Activated CD4-positive, alpha-beta T cell treated with anti-CD3 and anti-CD28 coated beads, Interleukin-2, Interleukin-6, amounts not matched to agents 100 ng/mL and 50 ng/mL, durations not matched to agents 16 hours and 8 hours (primary cell): ENCODE results near the gene BFSP2.
"Not testable (repeated sequence)": the region's sequence is repeated elsewhere in the genome, so short reads cannot be mapped to it uniquely, and the experiment has no call there.

Source experiments
- DNase-seq: peaks from one replicate; pipeline ENCODE4 v3.0.0-alpha.2; 2020

Gene BFSP2

DNA sequence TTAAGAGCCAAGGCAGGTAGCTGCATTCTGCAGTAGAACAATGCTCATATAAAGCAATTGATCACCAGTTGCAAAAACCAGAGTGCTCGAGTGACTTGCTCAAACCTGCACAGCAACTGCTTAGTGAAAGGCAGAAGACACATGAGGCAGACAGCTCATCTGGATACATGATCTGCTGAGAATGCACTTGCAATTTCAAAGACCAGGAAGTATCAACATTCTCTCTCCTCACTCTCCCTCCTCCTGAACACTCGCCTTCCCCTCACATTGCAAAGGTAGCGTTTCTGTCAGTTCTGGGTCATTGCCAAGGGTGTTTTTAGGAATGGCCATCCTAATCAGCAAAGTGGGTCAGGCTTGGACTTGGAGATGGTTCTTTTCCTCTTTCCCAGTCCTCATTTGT, 61.0 kb downstream of the BFSP2 start:
- peak; percentile 58 for DNase-seq

DNA sequence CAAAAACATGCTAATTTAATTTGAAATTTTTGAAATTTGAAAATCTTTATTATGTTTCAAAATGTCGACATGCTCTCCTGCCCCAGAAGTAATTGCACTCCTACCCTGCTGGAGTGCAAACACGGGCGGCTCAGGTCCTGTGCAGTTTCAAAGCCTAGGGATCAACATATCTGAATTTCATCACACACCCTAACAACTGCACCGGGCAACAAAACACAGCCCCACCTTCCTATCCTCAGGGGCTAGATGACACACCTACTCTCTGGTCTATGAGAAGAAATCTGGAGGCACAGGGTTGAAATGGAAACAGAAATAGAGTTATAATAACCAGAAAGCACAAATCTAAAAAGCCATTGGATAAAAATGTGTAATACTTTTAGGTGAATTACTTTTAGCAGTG, 61.4 kb downstream of the BFSP2 start:
- DNase-seq, result no peak

GRCh38 chr3:133463347-133463860, 63.5 kb downstream of the BFSP2 start:
- DNase-seq, result no peak

DNA sequence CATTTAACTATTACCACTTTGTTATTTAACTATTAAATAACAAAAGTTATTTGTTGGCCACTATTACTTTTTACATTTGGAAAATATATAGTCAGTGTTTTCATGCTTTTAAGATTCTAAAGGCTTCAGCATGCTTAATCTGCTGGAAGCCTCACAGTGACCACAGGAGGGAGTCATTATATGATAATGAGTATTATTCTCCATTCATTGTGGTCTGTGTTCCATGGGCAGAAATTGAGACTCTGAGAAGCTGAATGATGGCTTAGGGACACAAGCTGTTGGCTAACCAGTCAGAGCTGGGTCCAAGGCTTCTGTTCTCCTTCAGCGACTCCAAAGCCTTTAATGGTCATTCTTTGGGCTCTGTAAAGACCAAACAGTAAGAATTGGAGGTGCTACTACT, 64.7 kb downstream of the BFSP2 start:
- no peak for DNase-seq

DNA sequence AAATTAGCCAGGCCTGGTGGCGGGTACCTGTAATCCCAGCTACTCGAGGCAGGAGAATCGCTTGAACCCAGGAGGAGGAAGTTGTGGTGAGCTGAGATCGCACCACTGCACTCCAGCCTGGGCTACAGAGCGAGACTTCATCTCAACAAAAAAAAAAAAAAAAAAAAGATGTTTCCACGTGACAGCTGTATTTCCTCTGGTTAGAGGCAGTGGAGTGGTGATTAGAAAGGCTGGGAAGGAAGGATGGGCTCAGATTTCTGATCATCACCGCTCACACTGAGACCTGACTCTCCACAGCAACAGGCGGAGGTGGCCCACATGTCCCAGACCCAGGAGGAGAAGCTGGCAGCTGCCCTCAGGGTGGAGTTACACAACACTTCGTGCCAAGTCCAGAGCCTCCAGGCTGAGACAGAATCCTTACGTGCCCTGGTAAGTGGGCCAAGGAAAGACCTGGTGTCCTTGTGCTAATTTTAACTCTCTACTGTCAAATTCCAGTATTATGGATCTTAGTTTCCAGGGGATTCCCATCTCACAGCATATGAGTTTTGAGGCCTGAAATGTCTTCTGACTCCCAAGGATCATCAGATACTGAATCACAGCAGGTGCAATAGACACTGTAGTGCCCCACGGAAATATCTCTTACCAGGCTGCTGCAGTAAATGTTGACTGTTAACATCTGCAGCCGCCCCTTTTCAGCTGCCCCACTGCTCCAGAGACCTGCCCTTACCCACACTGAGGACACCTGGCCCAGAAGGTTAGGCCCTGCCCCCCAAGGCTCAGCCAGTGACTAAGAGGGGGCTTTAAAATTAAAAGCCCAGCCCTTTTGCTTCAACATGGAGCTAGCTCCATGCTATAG, 66.9 kb downstream of the BFSP2 start:
- no peak for DNase-seq

- DNase-seq, result no peak
Measured at GRCh38 chr3:133467780-133468179, 67.9 kb downstream of the BFSP2 start.

GRCh38 chr3:133468251-133468721, 68.4 kb downstream of the BFSP2 start:
- no peak for DNase-seq

GRCh38 chr3:133469140-133469731, 69.4 kb downstream of the BFSP2 start:
- DNase-seq, result no peak

- DNase-seq, result no peak
Measured at GRCh38 chr3:133472242-133472641, 72.4 kb downstream of the BFSP2 start.

DNA sequence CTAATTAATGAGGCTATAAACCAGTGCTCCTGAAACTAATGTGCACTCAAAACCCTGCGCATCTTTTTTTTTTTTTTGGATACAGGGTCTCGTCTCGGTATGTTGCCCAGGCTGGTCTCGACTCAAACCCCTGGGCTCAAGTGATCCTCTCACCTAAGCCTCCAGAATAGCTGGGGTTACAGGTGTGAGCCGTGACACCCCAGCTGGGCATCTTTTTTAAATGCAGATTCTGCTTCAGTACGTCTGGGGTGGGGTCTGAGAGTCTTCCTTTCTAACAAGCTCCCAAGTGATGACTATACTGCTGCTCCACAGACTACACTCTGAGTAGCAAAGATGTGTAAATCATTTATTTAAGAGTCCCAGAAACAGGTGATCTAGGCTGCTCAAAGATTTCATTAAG, 73.0 kb downstream of the BFSP2 start:
- no peak for DNase-seq

DNA sequence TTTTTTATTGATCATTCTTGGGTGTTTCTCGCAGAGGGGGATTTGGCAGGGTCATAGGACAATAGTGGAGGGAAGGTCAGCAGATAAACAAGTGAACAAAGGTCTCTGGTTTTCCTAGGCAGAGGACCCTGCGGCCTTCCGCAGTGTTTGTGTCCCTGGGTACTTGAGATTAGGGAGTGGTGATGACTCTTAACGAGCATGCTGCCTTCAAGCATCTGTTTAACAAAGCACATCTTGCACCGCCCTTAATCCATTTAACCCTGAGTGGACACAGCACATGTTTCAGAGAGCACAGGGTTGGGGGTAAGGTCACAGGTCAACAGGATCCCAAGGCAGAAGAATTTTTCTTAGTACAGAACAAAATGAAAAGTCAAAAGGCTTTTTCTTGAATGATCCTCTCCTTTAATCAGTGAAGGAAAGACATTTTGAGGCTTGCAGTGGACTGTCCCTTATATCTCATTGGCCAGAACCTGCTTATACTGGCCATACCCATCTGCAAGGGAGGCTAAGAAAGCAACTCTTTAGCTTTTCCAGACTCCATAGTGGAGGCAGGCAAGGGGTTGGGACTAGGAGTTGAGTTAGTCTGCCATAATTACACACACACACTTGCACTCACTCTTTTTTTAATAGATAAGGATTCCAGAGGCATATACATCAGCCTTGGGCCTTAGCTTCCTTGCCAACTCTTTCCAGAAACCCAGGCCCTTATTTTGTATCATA, 73.8 kb downstream of the BFSP2 start:
- DNase-seq, result not testable (repeated sequence)

DNA sequence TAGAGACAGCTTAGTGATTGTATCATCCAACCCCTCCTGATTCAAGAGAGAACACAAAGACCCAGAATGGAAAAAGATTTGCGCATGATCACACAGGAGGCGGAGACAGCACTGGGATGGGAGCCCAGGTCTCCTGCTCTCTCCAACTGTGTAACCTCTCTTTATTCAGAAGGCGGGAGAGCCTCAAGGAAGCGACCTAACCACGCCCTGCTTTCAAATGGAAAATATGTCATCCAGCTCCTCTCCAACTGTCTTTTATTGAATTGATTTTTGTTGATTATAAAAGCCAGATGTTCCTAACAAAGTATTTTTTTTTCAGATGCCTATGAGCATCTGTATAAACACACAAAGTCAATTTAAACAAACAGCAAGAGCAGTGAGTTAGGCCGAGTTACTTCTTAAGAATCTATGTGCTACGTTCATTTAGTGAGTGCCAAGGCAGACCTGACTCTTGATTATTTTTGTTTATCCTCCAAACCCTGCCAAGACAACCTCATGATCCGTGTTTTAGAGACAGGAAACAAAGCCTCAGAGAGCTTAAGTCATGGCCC, 74.5 kb downstream of the BFSP2 start:
- DNase-seq, result no peak

- no peak for DNase-seq
Measured at GRCh38 chr3:133474817-133475216, 75.0 kb downstream of the BFSP2 start.

DNA sequence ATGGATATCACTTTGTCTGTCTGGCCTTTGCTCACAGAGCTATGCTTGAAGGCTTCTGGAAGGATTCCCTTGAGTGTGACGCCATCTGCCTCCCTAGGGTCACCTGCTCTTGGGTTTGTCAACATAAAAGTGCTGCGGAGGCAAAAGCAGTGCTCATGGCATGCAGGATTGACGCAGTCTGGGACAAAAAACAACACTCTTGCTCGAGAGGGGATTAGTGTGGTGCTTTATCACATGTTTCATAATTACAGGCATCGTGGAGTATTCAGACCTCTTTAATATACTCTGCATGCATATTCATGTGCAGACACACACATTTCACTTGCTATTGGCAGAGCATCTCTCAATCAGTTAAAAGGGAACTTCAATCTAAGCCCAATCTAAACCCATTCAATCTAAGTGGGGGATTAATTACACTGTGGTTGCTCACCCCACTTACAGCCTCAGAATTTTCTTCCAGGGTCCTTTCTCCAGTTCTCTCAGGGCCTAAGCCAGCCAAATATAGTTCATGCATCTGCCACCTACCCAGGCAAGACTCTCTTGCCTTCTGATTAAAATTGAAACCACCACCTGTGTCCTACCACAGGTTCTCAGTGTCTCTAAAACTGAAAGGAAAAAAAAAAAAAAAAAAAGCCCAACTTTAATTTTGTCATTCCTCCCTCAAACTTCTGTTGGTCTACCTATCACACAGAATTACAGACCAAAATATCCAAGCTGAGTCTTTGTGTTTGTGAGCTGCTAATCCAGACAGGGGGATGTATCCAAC, 75.6 kb downstream of the BFSP2 start:
- peak; percentile 76 for DNase-seq

DNA sequence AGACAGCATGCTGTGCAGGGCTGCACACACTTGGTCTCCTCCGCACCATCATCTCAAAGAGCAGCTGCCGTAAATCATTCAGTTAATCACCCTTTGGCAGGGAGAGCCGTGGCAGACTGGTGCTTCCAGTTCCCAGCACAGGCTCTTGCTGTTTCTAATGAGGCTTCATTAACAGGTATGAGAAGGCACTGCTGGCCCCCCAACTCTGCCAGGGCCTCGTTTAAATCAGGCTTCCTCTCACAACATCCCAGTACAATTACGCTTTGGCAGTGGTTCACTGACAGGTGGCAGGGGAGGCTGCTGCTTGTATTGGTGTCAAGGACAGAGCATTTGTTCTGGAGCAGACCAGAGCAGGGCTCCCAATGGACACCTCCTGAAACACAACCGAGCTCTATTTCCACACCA, 77.1 kb downstream of the BFSP2 start:
- no peak for DNase-seq

DNA sequence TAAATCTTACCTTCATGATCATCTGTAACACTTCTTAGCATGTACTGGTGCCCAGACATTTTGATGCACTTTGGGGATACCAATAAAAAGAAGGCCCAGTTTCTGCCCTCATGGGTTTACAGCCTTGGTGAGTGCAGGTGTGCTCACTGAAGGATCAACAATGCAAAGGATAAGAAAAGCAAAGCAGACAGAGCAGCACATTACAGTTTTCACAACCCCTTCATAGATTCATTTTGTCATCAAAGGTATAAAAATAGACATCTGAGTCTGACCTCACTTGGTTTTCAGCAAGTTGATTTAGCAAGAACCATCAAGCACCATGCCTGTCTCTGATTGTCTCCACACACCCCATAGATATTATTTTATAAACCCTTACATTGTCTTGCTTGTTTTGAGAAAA, 77.6 kb downstream of the BFSP2 start:
- no peak for DNase-seq

- no peak for DNase-seq
Measured at GRCh38 chr3:133478624-133479023, 78.8 kb downstream of the BFSP2 start.

DNA sequence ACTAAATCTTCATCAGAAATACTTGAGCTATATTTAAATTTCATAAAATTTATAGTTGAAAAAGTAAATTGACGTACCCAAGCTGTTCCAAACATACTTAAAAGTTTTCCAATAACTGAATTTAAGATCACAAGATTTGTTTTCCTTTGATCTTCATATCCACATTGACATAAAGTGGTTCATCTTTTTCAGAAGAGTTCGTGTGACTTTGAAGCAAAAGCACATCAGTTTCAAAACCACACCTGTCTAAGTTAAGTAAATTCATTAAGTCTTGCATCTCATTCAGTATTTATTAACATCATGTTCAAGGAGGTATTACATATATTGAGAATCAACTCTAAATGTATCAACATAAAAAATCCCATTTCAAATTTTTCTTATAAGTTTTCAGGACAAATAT, 79.5 kb downstream of the BFSP2 start:
- no peak for DNase-seq

DNA sequence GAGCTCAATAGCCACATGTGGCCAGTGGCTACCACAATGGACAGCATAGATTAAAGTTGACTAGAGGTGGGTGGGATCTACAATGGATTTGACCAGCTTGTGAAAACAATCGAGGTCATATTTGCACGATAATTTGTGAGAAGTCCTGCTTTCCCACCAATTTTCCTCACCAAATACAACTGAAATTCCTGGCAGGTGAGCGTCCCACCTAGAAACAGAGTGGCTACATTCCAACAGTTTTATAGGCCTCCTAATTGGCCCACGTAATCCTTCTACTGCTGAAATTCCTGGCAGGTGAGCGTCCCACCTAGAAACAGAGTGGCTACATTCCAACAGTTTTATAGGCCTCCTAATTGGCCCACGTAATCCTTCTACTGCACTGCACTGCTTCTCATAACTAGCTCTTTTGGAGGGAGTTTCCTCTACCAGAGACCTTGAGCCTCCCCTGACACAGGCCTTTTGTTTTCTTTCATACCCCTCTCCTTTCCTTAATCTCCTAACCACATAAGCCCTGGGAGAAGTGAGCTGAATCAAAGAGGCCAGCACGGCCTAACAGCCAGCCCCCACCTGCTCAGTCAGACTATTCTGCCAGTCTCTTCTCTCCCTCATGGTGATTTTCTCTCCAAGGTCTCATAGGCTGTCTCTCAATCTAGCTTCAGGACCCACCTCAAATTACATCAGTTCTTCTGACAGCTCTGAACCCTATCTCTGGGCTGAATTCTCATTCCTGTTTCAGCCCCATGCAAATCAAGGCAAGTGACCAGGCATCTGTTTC, 80.2 kb downstream of the BFSP2 start:
- DNase-seq, result no peak

- DNase-seq, result not testable (repeated sequence)
Measured at GRCh38 chr3:133482474-133482873, 82.6 kb downstream of the BFSP2 start.

DNA sequence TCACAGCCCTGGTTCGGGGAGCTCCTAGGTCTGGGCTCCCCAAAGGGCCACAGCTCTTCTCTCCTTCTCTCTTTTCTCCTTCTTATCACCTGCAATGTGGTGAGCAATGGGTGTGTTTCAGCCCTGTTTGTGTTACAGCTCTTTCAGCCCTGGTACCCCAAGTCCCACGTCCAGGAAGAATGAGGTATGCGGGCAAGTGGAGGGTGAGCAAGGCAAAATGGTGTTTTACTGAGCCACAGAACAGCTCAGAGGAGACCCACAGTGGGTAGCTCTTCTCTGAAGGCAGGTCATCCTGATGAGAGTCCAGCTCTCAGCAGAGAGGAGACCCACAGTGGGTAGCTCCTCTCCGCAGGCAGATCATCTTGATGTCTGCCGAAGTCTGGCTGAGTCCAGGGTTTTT, 86.8 kb downstream of the BFSP2 start:
- DNase-seq, result no peak

DNA sequence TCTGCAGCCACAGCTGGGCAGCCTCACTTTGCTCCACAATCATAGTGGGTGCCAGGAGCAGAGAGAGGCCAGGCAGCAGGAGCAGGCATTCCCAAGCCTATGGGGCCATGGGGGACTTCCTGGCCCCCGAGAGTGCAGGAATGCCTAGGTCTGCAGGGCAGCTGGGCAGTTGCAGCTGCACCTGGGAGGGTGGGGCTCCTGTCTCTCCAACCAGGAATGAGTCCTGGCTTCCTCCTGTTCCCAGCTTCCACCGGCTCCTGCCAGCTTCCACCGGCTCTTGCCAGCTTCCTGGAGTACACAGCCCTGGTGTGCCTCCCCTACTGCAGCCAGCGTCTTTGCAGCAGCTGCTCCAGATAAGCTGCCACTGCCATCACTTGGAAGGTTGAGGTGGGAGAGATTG, 87.3 kb downstream of the BFSP2 start:
- DNase-seq, result no peak
